ENCODE results near the gene FADS2. TPM values are rescaled to one million over a fixed set of nuclear protein-coding genes. Genes with fewer than 3 reads are reported as not detected.

The FADS2 gene
- total and polyA plus RNA-seq, 9 of the 15 experiments (the other 6 are each of a cell fraction or from before 2014, with no cell fraction given), result 2.9 to 42.8 (median 16.2) TPM

DNA sequence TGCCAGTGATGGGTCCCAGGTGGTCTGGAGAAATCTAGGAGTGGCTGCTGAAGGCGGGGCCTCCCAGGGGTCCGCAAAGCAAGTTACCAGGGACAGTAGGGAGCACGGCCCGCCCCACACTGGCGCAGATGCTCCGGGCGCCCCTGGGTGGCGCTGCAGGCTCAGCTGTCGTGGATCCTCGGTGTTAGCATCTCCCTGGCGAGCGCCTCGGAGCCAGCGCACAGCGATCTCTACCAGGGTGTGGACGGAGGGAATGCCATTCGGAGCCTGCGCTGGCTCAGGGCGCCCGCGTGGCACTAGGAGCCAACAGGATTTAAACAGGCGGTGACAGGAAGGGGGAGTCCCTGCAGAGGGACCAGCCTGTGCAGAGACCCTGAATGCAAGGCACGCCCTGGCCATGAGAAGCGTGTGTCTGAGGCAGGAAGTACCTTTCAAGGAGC, 43.1 kb downstream of the FADS2 start (continued):
- TF ChIP-seq, protein P1, sequence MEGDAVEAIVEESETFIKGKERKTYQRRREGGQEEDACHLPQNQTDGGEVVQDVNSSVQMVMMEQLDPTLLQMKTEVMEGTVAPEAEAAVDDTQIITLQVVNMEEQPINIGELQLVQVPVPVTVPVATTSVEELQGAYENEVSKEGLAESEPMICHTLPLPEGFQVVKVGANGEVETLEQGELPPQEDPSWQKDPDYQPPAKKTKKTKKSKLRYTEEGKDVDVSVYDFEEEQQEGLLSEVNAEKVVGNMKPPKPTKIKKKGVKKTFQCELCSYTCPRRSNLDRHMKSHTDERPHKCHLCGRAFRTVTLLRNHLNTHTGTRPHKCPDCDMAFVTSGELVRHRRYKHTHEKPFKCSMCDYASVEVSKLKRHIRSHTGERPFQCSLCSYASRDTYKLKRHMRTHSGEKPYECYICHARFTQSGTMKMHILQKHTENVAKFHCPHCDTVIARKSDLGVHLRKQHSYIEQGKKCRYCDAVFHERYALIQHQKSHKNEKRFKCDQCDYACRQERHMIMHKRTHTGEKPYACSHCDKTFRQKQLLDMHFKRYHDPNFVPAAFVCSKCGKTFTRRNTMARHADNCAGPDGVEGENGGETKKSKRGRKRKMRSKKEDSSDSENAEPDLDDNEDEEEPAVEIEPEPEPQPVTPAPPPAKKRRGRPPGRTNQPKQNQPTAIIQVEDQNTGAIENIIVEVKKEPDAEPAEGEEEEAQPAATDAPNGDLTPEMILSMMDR (IDR thresholded peaks at IDR 0.05 in 2 of 3, conservative IDR thresholded peaks at IDR 0.05 in 1 of 3; ENCODE audit: insufficient read depth in 2 of 3, low read depth in 1 of 3, low read length in 3 of 3), result peak; percentile 91 to 97 (median 96)
- 0 out of 2 replicates have a peak, but pooled peaks have one; percentile 61 for TF ChIP-seq ETV5 (CRISPR knock-in tag; IDR thresholded peaks at IDR 0.05; ENCODE audit: low read depth)
- TF ChIP-seq ZNF408 (CRISPR knock-in tag; IDR thresholded peaks at IDR 0.05; ENCODE audit: low read depth), result no peak
- no peak for TF ChIP-seq MEIS2 (IDR thresholded peaks at IDR 0.05; ENCODE audit: partially characterized antibody)
- TF ChIP-seq NEUROD1 (IDR thresholded peaks at IDR 0.05; ENCODE audit: borderline replicate concordance, low read depth, low read length, partially characterized antibody), result peak; percentile 33
- no peak for TF ChIP-seq FUS (optimal IDR thresholded peaks at IDR 0.05; ENCODE audit: low read depth, low read length)
- TF ChIP-seq ETS2 (tag; IDR thresholded peaks at IDR 0.05; ENCODE audit: borderline replicate concordance, poor library complexity, severe bottlenecking), result no peak
- no peak for TF ChIP-seq BRD4 (IDR thresholded peaks at IDR 0.05)
- TF ChIP-seq ZNF23 (CRISPR knock-in tag; IDR thresholded peaks at IDR 0.05), result no peak
- TF ChIP-seq, protein P2, sequence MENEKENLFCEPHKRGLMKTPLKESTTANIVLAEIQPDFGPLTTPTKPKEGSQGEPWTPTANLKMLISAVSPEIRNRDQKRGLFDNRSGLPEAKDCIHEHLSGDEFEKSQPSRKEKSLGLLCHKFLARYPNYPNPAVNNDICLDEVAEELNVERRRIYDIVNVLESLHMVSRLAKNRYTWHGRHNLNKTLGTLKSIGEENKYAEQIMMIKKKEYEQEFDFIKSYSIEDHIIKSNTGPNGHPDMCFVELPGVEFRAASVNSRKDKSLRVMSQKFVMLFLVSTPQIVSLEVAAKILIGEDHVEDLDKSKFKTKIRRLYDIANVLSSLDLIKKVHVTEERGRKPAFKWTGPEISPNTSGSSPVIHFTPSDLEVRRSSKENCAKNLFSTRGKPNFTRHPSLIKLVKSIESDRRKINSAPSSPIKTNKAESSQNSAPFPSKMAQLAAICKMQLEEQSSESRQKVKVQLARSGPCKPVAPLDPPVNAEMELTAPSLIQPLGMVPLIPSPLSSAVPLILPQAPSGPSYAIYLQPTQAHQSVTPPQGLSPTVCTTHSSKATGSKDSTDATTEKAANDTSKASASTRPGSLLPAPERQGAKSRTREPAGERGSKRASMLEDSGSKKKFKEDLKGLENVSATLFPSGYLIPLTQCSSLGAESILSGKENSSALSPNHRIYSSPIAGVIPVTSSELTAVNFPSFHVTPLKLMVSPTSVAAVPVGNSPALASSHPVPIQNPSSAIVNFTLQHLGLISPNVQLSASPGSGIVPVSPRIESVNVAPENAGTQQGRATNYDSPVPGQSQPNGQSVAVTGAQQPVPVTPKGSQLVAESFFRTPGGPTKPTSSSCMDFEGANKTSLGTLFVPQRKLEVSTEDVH (IDR thresholded peaks at IDR 0.05; ENCODE audit: low read depth, partially characterized antibody), result no peak
- no peak for TF ChIP-seq CHD2 (IDR thresholded peaks at IDR 0.05; ENCODE audit: low read depth, low read length)
- peak; percentile 73 for TF ChIP-seq HMGN3 (IDR thresholded peaks at IDR 0.05; ENCODE audit: borderline replicate concordance, extremely low read depth, insufficient read length, low read depth, low read length)
- TF ChIP-seq ZNF507 (tag; conservative IDR thresholded peaks at IDR 0.05), result no peak
- no peak for TF ChIP-seq KAT2B (IDR thresholded peaks at IDR 0.05; ENCODE audit: low read depth, low read length)
- TF ChIP-seq, protein P3, sequence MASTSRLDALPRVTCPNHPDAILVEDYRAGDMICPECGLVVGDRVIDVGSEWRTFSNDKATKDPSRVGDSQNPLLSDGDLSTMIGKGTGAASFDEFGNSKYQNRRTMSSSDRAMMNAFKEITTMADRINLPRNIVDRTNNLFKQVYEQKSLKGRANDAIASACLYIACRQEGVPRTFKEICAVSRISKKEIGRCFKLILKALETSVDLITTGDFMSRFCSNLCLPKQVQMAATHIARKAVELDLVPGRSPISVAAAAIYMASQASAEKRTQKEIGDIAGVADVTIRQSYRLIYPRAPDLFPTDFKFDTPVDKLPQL (IDR thresholded peaks at IDR 0.05; ENCODE audit: extremely low read depth, insufficient read length), result no peak
- TF ChIP-seq SIN3B (IDR thresholded peaks at IDR 0.05; ENCODE audit: low read depth), result 0 out of 2 replicates have a peak, but pooled peaks have one; percentile 44
- TF ChIP-seq PTBP1 (IDR thresholded peaks at IDR 0.05; ENCODE audit: low read depth, low read length), result no peak
- TF ChIP-seq, protein P4, sequence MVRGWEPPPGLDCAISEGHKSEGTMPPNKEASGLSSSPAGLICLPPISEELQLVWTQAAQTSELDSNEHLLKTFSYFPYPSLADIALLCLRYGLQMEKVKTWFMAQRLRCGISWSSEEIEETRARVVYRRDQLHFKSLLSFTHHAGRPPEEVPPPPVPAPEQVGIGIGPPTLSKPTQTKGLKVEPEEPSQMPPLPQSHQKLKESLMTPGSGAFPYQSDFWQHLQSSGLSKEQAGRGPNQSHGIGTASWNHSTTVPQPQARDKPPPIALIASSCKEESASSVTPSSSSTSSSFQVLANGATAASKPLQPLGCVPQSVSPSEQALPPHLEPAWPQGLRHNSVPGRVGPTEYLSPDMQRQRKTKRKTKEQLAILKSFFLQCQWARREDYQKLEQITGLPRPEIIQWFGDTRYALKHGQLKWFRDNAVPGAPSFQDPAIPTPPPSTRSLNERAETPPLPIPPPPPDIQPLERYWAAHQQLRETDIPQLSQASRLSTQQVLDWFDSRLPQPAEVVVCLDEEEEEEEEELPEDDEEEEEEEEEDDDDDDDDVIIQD (CRISPR knock-in tag; IDR thresholded peaks at IDR 0.05), result no peak
